PFSK-1 (cell line): Measurements from ENCODE around the gene TCF25.

Source experiments
- FOXP2 ChIP-seq: optimal IDR thresholded peaks from 2 replicates; pipeline ENCODE3; 2011; ENCODE audit warnings: borderline replicate concordance, control low read depth, inconsistent platforms; ENCODE audit not compliant: insufficient read depth; ENCODE audit errors: extremely low read length, extremely low read depth
- POLR2AphosphoS5 ChIP-seq: IDR thresholded peaks from 2 replicates; pipeline ENCODE4 v1.6.1; 2012; ENCODE audit warnings: low read depth, mild to moderate bottlenecking, control low read depth, low read length, moderate library complexity
- REST ChIP-seq, 2 experiments: IDR thresholded peaks; 2 replicates each; pipeline versions ENCODE4 v1.6.1 to v1.8.0; 2011 to 2012; ENCODE audit warnings: low read depth in 2 of 2, low read length in 2 of 2, control low read depth in 1 of 2, inconsistent platforms in 1 of 2, mild to moderate bottlenecking in 1 of 2, moderate library complexity in 1 of 2; ENCODE audit not compliant: insufficient read depth in 1 of 2
- SIN3A ChIP-seq: IDR thresholded peaks from 2 replicates; pipeline ENCODE4 v1.6.1; 2012; ENCODE audit warnings: mild to moderate bottlenecking, low read length, moderate library complexity, borderline replicate concordance; ENCODE audit not compliant: insufficient read depth
- TAF1 ChIP-seq: IDR thresholded peaks from 2 replicates; pipeline ENCODE4 v1.6.1; 2012; ENCODE audit warnings: low read length, control low read depth, borderline replicate concordance; ENCODE audit not compliant: insufficient read depth

Gene TCF25

GRCh38 chr16:89938175-89938885 lies 64.9 kb downstream of the TCF25 start:
- TF ChIP-seq REST (IDR thresholded peaks at IDR 0.05; ENCODE audit: insufficient read depth in 1 of 2, low read depth in 2 of 2, low read length in 2 of 2): no peak
- no peak for TF ChIP-seq SIN3A
- no peak for TF ChIP-seq TAF1
- TF ChIP-seq FOXP2: no peak
- no peak for TF ChIP-seq POLR2AphosphoS5

- TF ChIP-seq SIN3A (no peak), POLR2AphosphoS5 (no peak), FOXP2 (no peak), TAF1 (no peak), REST (IDR thresholded peaks at IDR 0.05; ENCODE audit: insufficient read depth in 1 of 2, low read depth in 2 of 2, low read length in 2 of 2) (no peak)
Measured at GRCh38 chr16:89944773-89945172, 71.4 kb downstream of the TCF25 start.

GRCh38 chr16:89945654-89946053 lies 72.3 kb downstream of the TCF25 start:
- TF ChIP-seq TAF1 (no peak), REST (IDR thresholded peaks at IDR 0.05; ENCODE audit: insufficient read depth in 1 of 2, low read depth in 2 of 2, low read length in 2 of 2) (no peak), FOXP2 (no peak), SIN3A (no peak), POLR2AphosphoS5 (no peak)

DNA sequence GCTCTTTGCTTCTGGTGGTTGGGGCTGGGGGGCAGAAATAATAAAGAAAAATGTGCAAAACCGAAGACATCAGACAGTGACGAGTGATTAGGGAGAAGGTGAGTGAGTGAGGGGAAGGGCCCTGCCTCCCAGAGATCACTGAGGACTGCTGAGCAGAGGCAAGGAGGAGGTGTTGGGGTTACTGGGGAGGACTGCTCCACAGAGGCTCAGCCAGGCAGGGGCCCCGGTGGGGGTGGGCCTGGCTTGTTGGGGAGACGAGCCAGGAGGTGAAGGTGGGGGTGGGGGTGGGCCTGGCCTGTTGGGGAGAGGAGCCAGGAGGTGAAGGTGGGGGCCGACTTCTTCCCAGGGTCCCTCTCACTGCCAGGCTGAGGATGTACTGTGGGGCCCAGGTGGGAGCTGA lies 73.1 kb downstream of the TCF25 start:
- TF ChIP-seq TAF1 (no peak), SIN3A (no peak), POLR2AphosphoS5 (no peak), REST (IDR thresholded peaks at IDR 0.05; ENCODE audit: insufficient read depth in 1 of 2, low read depth in 2 of 2, low read length in 2 of 2) (no peak), FOXP2 (no peak)
